IMR-90 (cell line): ENCODE results near the gene SPACDR. TPM values are rescaled to one million over a fixed set of nuclear protein-coding genes. Genes with fewer than 3 reads are reported as not detected.

Experiments used
- ATAC-seq: fragments of 200-7000 bp; cut with Tn5 transposase; 2 replicates; pipeline ENCODE4 v1.9.1; 2020; ENCODE audit warnings: low read depth, mild to moderate bottlenecking, moderate library complexity
- BruUV-seq: library from RNA; stranded (reverse); fragments of 400-500 nt; replicated peaks from 2 replicates; lab custom pipeline; 2021; lab: Mats Ljungman, UMichigan
- CTCF ChIA-PET: fragments of 300-600 bp; formaldehyde crosslinking; extraction: SDS; loops from one replicate; lab custom pipeline; 2021; ENCODE audit warnings: antibody characterized with exemption; lab: Yijun Ruan, JAX
- POLR2A ChIA-PET: fragments of 300-600 bp; sonication (Branson Sonifier 250); formaldehyde crosslinking; loops from one replicate; lab custom pipeline; 2022; ENCODE audit warnings: antibody characterized with exemption; ENCODE audit not compliant: unreplicated experiment; lab: Charles Lee
- DNase-seq: peaks from one replicate; pipeline ENCODE4 v3.0.0; 2013
- H2AFZ ChIP-seq: replicated peaks from 2 replicates; pipeline ENCODE3; 2013; ENCODE audit warnings: low read length, mild to moderate bottlenecking; ENCODE audit not compliant: poor library complexity
- H2AK5ac ChIP-seq: 2 replicates; pipeline ENCODE4 v1.6.1; 2013; ENCODE audit warnings: low read depth, low read length, inconsistent platforms
- H2AK9ac ChIP-seq: replicated peaks from 2 replicates; pipeline ENCODE3; 2013; ENCODE audit warnings: mild to moderate bottlenecking, low read depth, low read length, moderate library complexity; ENCODE audit not compliant: poor library complexity
- H2BK120ac ChIP-seq: 2 replicates; pipeline ENCODE4 v1.6.1; 2013; ENCODE audit warnings: low read depth, low read length, inconsistent platforms
- H2BK15ac ChIP-seq: 3 replicates; pipeline ENCODE4 v1.6.1; 2013; ENCODE audit warnings: low read depth, low read length, inconsistent platforms
- H2BK20ac ChIP-seq: 2 replicates; pipeline ENCODE4 v1.6.1; 2013; ENCODE audit warnings: low read depth, mild to moderate bottlenecking, inconsistent platforms, low read length, moderate library complexity
- H2BK5ac ChIP-seq: 2 replicates; pipeline ENCODE4 v1.6.1; 2013; ENCODE audit warnings: mild to moderate bottlenecking, low read depth, low read length, inconsistent platforms; ENCODE audit not compliant: poor library complexity, severe bottlenecking
- H3K14ac ChIP-seq: replicated peaks from 2 replicates; pipeline ENCODE4 v1.6.1; 2013; ENCODE audit warnings: low read depth, low read length, inconsistent platforms
- H3K18ac ChIP-seq: 2 replicates; pipeline ENCODE4 v1.6.1; 2013; ENCODE audit warnings: low read depth, low read length, control low read depth
- H3K23ac ChIP-seq: 2 replicates; pipeline ENCODE4 v1.6.1; 2013; ENCODE audit warnings: low read depth, low read length, inconsistent platforms
- H3K27ac ChIP-seq: 2 replicates; pipeline ENCODE4 v1.5.1; 2013; ENCODE audit warnings: mild to moderate bottlenecking, control low read depth, low read length; ENCODE audit not compliant: insufficient read depth
- H3K27me3 ChIP-seq: 2 replicates; pipeline ENCODE4 v1.6.1; 2013; ENCODE audit warnings: low read length; ENCODE audit not compliant: control insufficient read depth, insufficient read depth
- H3K36me3 ChIP-seq: 2 replicates; pipeline ENCODE4 v1.6.1; 2013; ENCODE audit warnings: low read length, mixed read lengths; ENCODE audit not compliant: control insufficient read depth, insufficient read depth
- H3K4ac ChIP-seq: 2 replicates; pipeline ENCODE4 v1.6.1; 2013; ENCODE audit warnings: low read depth, low read length, inconsistent platforms
- H3K4me1 ChIP-seq: 2 replicates; pipeline ENCODE4 v1.6.1; 2013; ENCODE audit warnings: low read length, mixed read lengths; ENCODE audit not compliant: control insufficient read depth, insufficient read depth
- H3K4me2 ChIP-seq: 2 replicates; pipeline ENCODE4 v1.6.1; 2013; ENCODE audit warnings: low read depth, mild to moderate bottlenecking, control low read depth, low read length, moderate library complexity
- H3K4me3 ChIP-seq: 2 replicates; pipeline ENCODE4 v1.5.1; 2013; ENCODE audit warnings: low read depth, mild to moderate bottlenecking, control low read depth, low read length, moderate library complexity; ENCODE audit not compliant: insufficient read depth
- H3K56ac ChIP-seq: 2 replicates; pipeline ENCODE4 v1.6.1; 2013; ENCODE audit warnings: low read length, inconsistent platforms; ENCODE audit not compliant: insufficient read depth; ENCODE audit errors: extremely low read depth
- H3K79me1 ChIP-seq, 2 experiments: 2 replicates each; pipeline ENCODE4 v1.6.1; 2013; ENCODE audit warnings: low read length in 2 of 2, inconsistent platforms in 1 of 2, low read depth in 1 of 2
- H3K9ac ChIP-seq: 2 replicates; pipeline ENCODE4 v1.6.1; 2013; ENCODE audit warnings: low read depth, low read length, control low read depth
- H3K9me1 ChIP-seq: 2 replicates; pipeline ENCODE4 v1.6.1; 2013; ENCODE audit warnings: low read length, inconsistent platforms; ENCODE audit not compliant: insufficient read depth
- H3K9me3 ChIP-seq: 2 replicates; pipeline ENCODE4 v1.6.1; 2013; ENCODE audit warnings: low read length; ENCODE audit not compliant: control insufficient read depth, insufficient read depth
- H4K20me1 ChIP-seq: 2 replicates; pipeline ENCODE4 v1.6.1; 2013; ENCODE audit warnings: low read length, inconsistent platforms; ENCODE audit not compliant: insufficient read depth
- H4K5ac ChIP-seq: 2 replicates; pipeline ENCODE4 v1.6.1; 2013; ENCODE audit warnings: mild to moderate bottlenecking, low read depth, low read length, control low read depth
- H4K8ac ChIP-seq, 2 experiments: 2 replicates each; pipeline ENCODE4 v1.6.1; 2013; ENCODE audit warnings: low read depth in 2 of 2, low read length in 2 of 2, control low read depth in 1 of 2, inconsistent platforms in 1 of 2
- H4K91ac ChIP-seq: 2 replicates; pipeline ENCODE4 v1.6.1; 2013; ENCODE audit warnings: low read depth, low read length, inconsistent platforms; ENCODE audit not compliant: insufficient read depth
- BHLHE40 ChIP-seq: fragments of 150-350 bp; IDR thresholded peaks from 2 replicates; pipeline ENCODE4 v1.6.1; 2016; ENCODE audit warnings: mild to moderate bottlenecking, low read depth, low read length
- CEBPB ChIP-seq: IDR thresholded peaks from 2 replicates; pipeline ENCODE4 v1.6.1; 2012; ENCODE audit warnings: low read depth, low read length, improper control_type of control experiment
- CHD1 ChIP-seq: IDR thresholded peaks from 2 replicates; pipeline ENCODE4 v1.6.1; 2012; ENCODE audit warnings: low read depth, low read length, improper control_type of control experiment
- ELK1 ChIP-seq: fragments of 150-350 bp; IDR thresholded peaks from 2 replicates; pipeline ENCODE4 v1.6.1; 2016; ENCODE audit warnings: low read depth, mild to moderate bottlenecking, low read length, moderate library complexity, borderline replicate concordance
- FOS ChIP-seq: fragments of 150-350 bp; IDR thresholded peaks from 2 replicates; pipeline ENCODE4 v1.6.1; 2016; ENCODE audit warnings: low read depth, low read length
- MAFK ChIP-seq: IDR thresholded peaks from 2 replicates; pipeline ENCODE4 v1.6.1; 2012; ENCODE audit warnings: low read depth, low read length, improper control_type of control experiment
- MAZ ChIP-seq: IDR thresholded peaks from 2 replicates; pipeline ENCODE4 v1.6.1; 2012; ENCODE audit warnings: low read depth, mild to moderate bottlenecking, low read length, improper control_type of control experiment, moderate library complexity, borderline replicate concordance
- NFE2L2 ChIP-seq: fragments of 150-350 bp; IDR thresholded peaks from 2 replicates; pipeline ENCODE4 v1.6.1; 2016; ENCODE audit warnings: low read depth, mild to moderate bottlenecking, low read length
- POLR2A ChIP-seq: IDR thresholded peaks from 2 replicates; pipeline ENCODE4 v1.6.1; 2012; ENCODE audit warnings: mild to moderate bottlenecking, low read depth, low read length
- RAD21 ChIP-seq: IDR thresholded peaks from 2 replicates; pipeline ENCODE4 v1.6.1; 2012; ENCODE audit warnings: low read length, improper control_type of control experiment
- RCOR1 ChIP-seq: IDR thresholded peaks from 2 replicates; pipeline ENCODE4 v1.6.1; 2012; ENCODE audit warnings: mild to moderate bottlenecking, low read length, improper control_type of control experiment; ENCODE audit not compliant: insufficient replicate concordance
- RFX5 ChIP-seq: IDR thresholded peaks from 2 replicates; pipeline ENCODE4 v1.8.0; 2012; ENCODE audit warnings: low read depth, mild to moderate bottlenecking, low read length, moderate library complexity
- SMC3 ChIP-seq: fragments of 150-350 bp; IDR thresholded peaks from 2 replicates; pipeline ENCODE4 v1.6.1; 2016; ENCODE audit warnings: low read depth, mild to moderate bottlenecking, antibody characterized with exemption, low read length, moderate library complexity
- WGBS, 2 experiments: methylation state at CpG; one replicate each; pipeline versions ENCODE4 v1.1.5 to v1.1.7; 2013; ENCODE audit warnings: missing lambda C conversion rate in 2 of 2; ENCODE audit not compliant: insufficient read length in 1 of 2; ENCODE audit errors: extremely low coverage in 2 of 2; 5-methylcytosine and 5-hydroxymethylcytosine counted together
- dilution Hi-C: fragments of 300-500 bp; cut with HindIII; formaldehyde crosslinking; loops from one replicate; pipeline ENCODE4 v1.14.3; 2018; ENCODE audit warnings: low sequenced_read_pairs; ENCODE audit not compliant: unreplicated experiment
- in situ Hi-C: fragments of 300-500 bp; cut with MboI; formaldehyde crosslinking; loops from 3 replicates; pipeline ENCODE4 v1.14.3; 2019; ENCODE audit warnings: low sequenced_read_pairs, inconsistent platforms, mixed read lengths
- intact Hi-C: fragments of 100-400 bp; cut with micrococcal nuclease; formaldehyde crosslinking; loops from 2 replicates; pipeline ENCODE4 v1.10.0; 2022
- polyA plus RNA-seq, 3 experiments: library from polyadenylated mRNA; depleted of rRNA; stranded (reverse); fragments of >200 nt; gene quantifications; 2 replicates each; pipeline ENCODE4 v1.2.3, GENCODE V29; 2012; ENCODE audit warnings: low replicate concordance in 1 of 3
- total RNA-seq: library from RNA; depleted of rRNA; stranded (reverse); fragments of >200 nt; gene quantifications from 2 replicates; pipeline ENCODE4 v1.2.3, GENCODE V29; 2012
- TF ChIP-seq, protein P1 (sequence below): conservative IDR thresholded peaks from 2 replicates; pipeline ENCODE4 v1.5.1; 2012; ENCODE audit warnings: mild to moderate bottlenecking, low read depth, low read length, improper control_type of control experiment
- TF ChIP-seq, protein P2 (sequence below): fragments of 150-350 bp; IDR thresholded peaks from 2 replicates; pipeline ENCODE4 v1.6.1; 2017; ENCODE audit warnings: mild to moderate bottlenecking, antibody characterized with exemption, low read length, low read depth

Gene SPACDR
- total and polyA plus RNA-seq, 2 of the 4 experiments (the other 2 are of a cell fraction) = 0.54 to 2.1 TPM

GRCh38 chr7:100472121-100472851 lies 8.2 kb upstream of the SPACDR start:
- Histone ChIP-seq H3K4me3 (no peak overlapping the region), H2BK15ac (no peak overlapping the region), H3K4me2 (no peak overlapping the region), H2AK5ac (no peak overlapping the region), H3K79me1 (peaks cover 27 to 60% of the 10 kb centered on the region in 2 experiments; a peak in 3 of 4 replicates), H4K91ac (no peak overlapping the region), H2BK5ac (no peak overlapping the region), H3K18ac (no peak overlapping the region), H4K20me1 (peaks cover 33% of the 10 kb centered on the region), H2AFZ (no peak overlapping the region), H2BK120ac (no peak overlapping the region), H3K27ac (no peak overlapping the region), H4K5ac (no peak overlapping the region), H3K9ac (no peak overlapping the region), H3K9me1 (no peaks in the 10 kb centered on the region), H3K56ac (no peak overlapping the region), H3K36me3 (peaks cover 46% of the 10 kb centered on the region; the same call in 1 of the 2 replicates), H3K4me1 (peaks cover 19% of the 10 kb centered on the region), H2AK9ac (no peak overlapping the region), H3K23ac (no peak overlapping the region), H3K14ac (no peak overlapping the region), H4K8ac (no peak overlapping the region), H2BK20ac (no peak overlapping the region), H3K9me3 (no peaks in the 10 kb centered on the region), H3K27me3 (no peaks in the 10 kb centered on the region), H3K4ac (no peak overlapping the region)
- dilution Hi-C loops = no loop called here
- ATAC-seq (no peak), DNase-seq (no peak)
- WGBS, 2 experiments = 61% methylated on average over 6 of the region's 16 CpGs; no CpG with 5 or more reads in 1 of the 2 experiments
- intact Hi-C loops = no loop called here
- TF ChIP-seq POLR2A = no peak
- no peak for TF ChIP-seq BHLHE40
- no peak for TF ChIP-seq SMC3
- TF ChIP-seq, protein P1, sequence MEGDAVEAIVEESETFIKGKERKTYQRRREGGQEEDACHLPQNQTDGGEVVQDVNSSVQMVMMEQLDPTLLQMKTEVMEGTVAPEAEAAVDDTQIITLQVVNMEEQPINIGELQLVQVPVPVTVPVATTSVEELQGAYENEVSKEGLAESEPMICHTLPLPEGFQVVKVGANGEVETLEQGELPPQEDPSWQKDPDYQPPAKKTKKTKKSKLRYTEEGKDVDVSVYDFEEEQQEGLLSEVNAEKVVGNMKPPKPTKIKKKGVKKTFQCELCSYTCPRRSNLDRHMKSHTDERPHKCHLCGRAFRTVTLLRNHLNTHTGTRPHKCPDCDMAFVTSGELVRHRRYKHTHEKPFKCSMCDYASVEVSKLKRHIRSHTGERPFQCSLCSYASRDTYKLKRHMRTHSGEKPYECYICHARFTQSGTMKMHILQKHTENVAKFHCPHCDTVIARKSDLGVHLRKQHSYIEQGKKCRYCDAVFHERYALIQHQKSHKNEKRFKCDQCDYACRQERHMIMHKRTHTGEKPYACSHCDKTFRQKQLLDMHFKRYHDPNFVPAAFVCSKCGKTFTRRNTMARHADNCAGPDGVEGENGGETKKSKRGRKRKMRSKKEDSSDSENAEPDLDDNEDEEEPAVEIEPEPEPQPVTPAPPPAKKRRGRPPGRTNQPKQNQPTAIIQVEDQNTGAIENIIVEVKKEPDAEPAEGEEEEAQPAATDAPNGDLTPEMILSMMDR = no peak
- no peak for TF ChIP-seq MAZ
- no peak for TF ChIP-seq RFX5
- no peak for TF ChIP-seq FOS
- no peak for TF ChIP-seq CEBPB
- TF ChIP-seq RCOR1 = no peak
- TF ChIP-seq, protein P2, sequence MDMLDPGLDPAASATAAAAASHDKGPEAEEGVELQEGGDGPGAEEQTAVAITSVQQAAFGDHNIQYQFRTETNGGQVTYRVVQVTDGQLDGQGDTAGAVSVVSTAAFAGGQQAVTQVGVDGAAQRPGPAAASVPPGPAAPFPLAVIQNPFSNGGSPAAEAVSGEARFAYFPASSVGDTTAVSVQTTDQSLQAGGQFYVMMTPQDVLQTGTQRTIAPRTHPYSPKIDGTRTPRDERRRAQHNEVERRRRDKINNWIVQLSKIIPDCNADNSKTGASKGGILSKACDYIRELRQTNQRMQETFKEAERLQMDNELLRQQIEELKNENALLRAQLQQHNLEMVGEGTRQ = no peak
- no peak for TF ChIP-seq RAD21
- no peak for TF ChIP-seq NFE2L2
- no peak for TF ChIP-seq MAFK
- TF ChIP-seq ELK1 = no peak
- TF ChIP-seq CHD1 = no peak
- CTCF ChIA-PET = no interaction called here
- POLR2A ChIA-PET = no interaction called here
- in situ Hi-C loops = loop anchor here (5.0 to 25.0 kb wide), 3 partner anchors 90 to 390 kb away; partner anchors contain the start of genes GNB2, SLC12A9 and TRIP6
- BruUV-seq = no TSS peak
